H1 (cell line): ENCODE measurements around the gene BCAM. TPM values are rescaled to one million over a fixed set of nuclear protein-coding genes. Genes with fewer than 3 reads are reported as not detected.

ENCODE experiments used
- CBX5 ChIP-seq: fragments of 300-800, 300-1000 bp; sonication (generic); IDR thresholded peaks from 2 replicates; pipeline ENCODE4 v1.7.1; 2016; ENCODE audit warnings: antibody characterized with exemption, low read length, low read depth
- CHD2 ChIP-seq: IDR thresholded peaks from 2 replicates; pipeline ENCODE4 v1.6.1; 2012; ENCODE audit warnings: low read length, improper control_type of control experiment
- EP300 ChIP-seq, 2 experiments: IDR thresholded peaks; 1 replicate in 1 of 2; 2 replicates in 1 of 2; pipeline ENCODE4 v1.6.1; 2011 to 2012; ENCODE audit warnings: low read depth in 2 of 2, low read length in 2 of 2, mild to moderate bottlenecking in 2 of 2, borderline replicate concordance in 1 of 2, inconsistent platforms in 1 of 2, moderate library complexity in 1 of 2
- RAD21 ChIP-seq, 2 experiments: IDR thresholded peaks in 1 of 2; conservative IDR thresholded peaks in 1 of 2; 2 replicates each; pipeline ENCODE4 v1.6.1; 2011; ENCODE audit warnings: low read depth in 2 of 2, low read length in 2 of 2, improper control_type of control experiment in 1 of 2, inconsistent platforms in 1 of 2, mild to moderate bottlenecking in 1 of 2, moderate library complexity in 1 of 2
- polyA plus RNA-seq, 7 experiments: library from polyadenylated mRNA; depleted of rRNA in 3 of 7; stranded (reverse) in 5 of 7; unstranded in 2 of 7; fragments of >200 nt in 5 of 7; fragments of 200-250 nt in 2 of 7; gene quantifications; 1 replicate in 5 of 7; 2 replicates in 1 of 7; 4 replicates in 1 of 7; pipeline versions ENCODE4 v1.2.1 to v1.2.3, GENCODE V29; 2011 to 2013; ENCODE audit warnings: missing spikeins in 2 of 7, mixed read lengths in 2 of 7
- total RNA-seq: library from RNA; stranded (reverse); fragmentation: NEBNext Ultra II Directional; extraction: Animal tissue kit (Norgen Biotek cat#: 25700); gene quantifications from 2 replicates; pipeline ENCODE4 v1.2.1, GENCODE V29; 2021

Gene BCAM
- total and polyA plus RNA-seq, 2 of the 8 experiments (the other 6 are each of a cell fraction or from before 2014, with no cell fraction given) = 32.5 to 81.4 TPM

GRCh38 chr19:44799627-44800346, 9.1 kb upstream of the BCAM start (continued):
- TF ChIP-seq RAD21 (IDR thresholded peaks at IDR 0.05 in 1 of 2, conservative IDR thresholded peaks at IDR 0.05 in 1 of 2; ENCODE audit: low read depth in 2 of 2, low read length in 2 of 2) (no peak), EP300 (IDR thresholded peaks at IDR 0.05; ENCODE audit: borderline replicate concordance in 1 of 2, low read depth in 2 of 2, low read length in 2 of 2) (no peak), CBX5 (no peak), CHD2 (no peak)
